ENCODE results near the gene AP1S1.

AP1S1 gene

GRCh38 chr7:101159696-101160674 lies 5.7 kb downstream of the AP1S1 start:
- peak; percentile 72 for DNase-seq (ENCODE audit: low read depth)

GRCh38 chr7:101160910-101161309 lies 6.6 kb downstream of the AP1S1 start:
- DNase-seq (ENCODE audit: low read depth) = no peak

- DNase-seq (ENCODE audit: low read depth) = no peak
Observed at GRCh38 chr7:101161692-101162471, 7.6 kb downstream of the AP1S1 start.

- DNase-seq (ENCODE audit: low read depth) = peak; percentile 73
Observed at GRCh38 chr7:101162551-101163278, 8.4 kb downstream of the AP1S1 start.

GRCh38 chr7:101163279-101164070 lies 9.2 kb downstream of the AP1S1 start:
- DNase-seq (ENCODE audit: low read depth) = peak; percentile 35

- DNase-seq (ENCODE audit: low read depth) = peak; percentile 70
Observed at GRCh38 chr7:101164071-101164840, 10.0 kb downstream of the AP1S1 start.

GRCh38 chr7:101165075-101165957 lies 11.0 kb downstream of the AP1S1 start, which contains the start of gene VGF:
VGF (minus strand) TSS chr7:101165569; CDS start chr7:101164843, 726 bp downstream.
- peak; percentile 95 for DNase-seq (ENCODE audit: low read depth)

GRCh38 chr7:101165958-101166647 lies 11.8 kb downstream of the AP1S1 start:
- no peak for DNase-seq (ENCODE audit: low read depth)

GRCh38 chr7:101166648-101166908 lies 12.3 kb downstream of the AP1S1 start:
- DNase-seq (ENCODE audit: low read depth) = no peak

GRCh38 chr7:101166909-101167644 lies 12.8 kb downstream of the AP1S1 start:
- peak; percentile 46 for DNase-seq (ENCODE audit: low read depth)

GRCh38 chr7:101167645-101168411 lies 13.6 kb downstream of the AP1S1 start:
- peak; percentile 36 for DNase-seq (ENCODE audit: low read depth)

GRCh38 chr7:101168412-101169049 lies 14.3 kb downstream of the AP1S1 start:
- peak; percentile 28 for DNase-seq (ENCODE audit: low read depth)

- DNase-seq (ENCODE audit: low read depth) = peak; percentile 43
Observed at GRCh38 chr7:101169110-101169837, 15.0 kb downstream of the AP1S1 start.

- DNase-seq (ENCODE audit: low read depth) = peak; percentile 69
Observed at GRCh38 chr7:101169838-101170551, 15.7 kb downstream of the AP1S1 start.

- DNase-seq (ENCODE audit: low read depth) = no peak
Observed at GRCh38 chr7:101170617-101171441, 16.6 kb downstream of the AP1S1 start.

All from ELR (cell line).